NCI-H2171 treated with DMSO at 0.1 percent for 48 hours (cell line): Measurements from ENCODE around the gene LRP6.

Source experiments
- DNase-seq: peaks from one replicate; lab custom pipeline; 2025; lab: John Stamatoyannopoulos, UW

LRP6 gene

DNA sequence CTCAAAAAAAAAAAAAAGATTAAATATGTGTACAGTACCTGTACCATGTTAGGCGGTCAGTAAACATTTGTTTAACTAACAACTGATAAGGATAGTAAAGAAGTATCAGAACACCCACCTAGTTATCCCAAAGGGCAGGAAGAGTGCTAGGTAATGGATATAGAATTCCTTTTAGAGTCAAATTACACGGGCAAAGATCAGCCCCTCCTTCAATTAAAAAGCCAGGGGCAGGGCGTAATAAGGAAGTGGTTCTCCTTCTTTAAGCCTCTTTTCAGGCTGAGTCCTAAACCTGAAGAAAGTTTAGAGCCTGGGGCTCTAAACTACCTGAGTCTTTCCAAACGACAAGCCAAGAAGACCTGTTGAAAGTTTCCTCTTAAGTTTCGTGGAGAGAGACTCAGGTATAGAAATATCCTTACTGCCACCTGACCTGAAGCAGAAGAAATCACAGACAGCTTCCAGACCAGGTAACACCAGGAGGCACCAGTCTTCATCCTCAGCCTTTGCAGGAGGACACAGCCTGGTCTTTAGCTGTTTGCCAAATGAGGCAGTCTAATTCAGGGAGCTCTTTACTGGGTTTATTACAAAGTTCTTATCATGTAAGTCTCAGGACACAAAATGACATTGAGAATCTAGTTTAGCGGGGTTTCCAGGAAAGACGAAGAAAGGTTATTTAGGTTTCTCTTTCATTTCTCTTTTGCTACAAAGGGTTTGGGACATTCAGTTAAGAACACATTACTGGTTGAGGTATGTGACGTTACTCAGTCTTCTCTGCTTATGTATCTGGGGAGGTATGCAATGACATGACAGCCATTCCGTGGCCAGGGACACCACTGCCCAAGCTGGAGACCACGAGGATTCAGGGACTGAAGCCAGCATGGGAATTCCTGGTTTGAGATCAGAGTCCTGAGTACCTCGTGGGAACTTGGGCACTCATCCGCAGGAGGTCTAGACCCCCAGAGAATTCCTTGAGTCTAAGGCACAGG lies 195.9 kb downstream of the LRP6 start, which contains the start of gene BCL2L14:
Gene BCL2L14, plus strand, starts transcription at position 266 of the 983 bp plus-strand sequence. CDS start 8,367 bp downstream, outside the sequence.
- no peak for DNase-seq

DNA sequence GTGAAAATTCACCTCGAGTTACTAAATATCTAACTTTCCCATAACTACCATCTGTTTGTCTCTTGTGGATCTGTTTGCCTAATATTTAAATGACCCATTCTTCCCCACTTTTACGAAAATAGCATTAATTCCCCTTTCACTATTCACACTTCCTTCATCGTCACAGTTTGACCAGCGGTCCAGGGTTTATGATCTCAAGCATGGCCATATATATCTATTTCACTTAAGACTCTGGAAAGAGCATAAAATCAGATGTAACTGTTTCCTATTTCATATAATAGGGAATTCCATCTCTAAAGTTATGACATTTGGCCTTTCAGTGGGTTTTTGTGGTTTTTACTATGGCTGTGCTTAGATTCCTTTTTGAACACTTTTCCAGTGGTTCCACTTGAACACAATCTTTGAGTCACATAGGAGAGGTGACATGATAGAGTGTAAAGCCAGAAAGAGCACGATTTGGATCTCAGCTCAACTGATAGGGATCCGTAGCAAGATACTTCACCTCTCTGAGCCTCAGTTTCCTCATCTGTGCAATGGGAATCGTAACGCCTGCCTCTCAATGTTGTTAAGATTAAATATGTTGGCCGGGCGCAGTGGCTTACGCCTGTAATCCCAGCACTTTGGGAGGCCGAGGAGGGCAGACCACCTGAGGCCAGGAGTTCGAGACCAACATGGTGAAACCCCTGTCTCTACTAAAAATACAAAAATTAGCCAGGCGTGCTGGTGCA lies 196.9 kb downstream of the LRP6 start:
- no peak for DNase-seq

DNA sequence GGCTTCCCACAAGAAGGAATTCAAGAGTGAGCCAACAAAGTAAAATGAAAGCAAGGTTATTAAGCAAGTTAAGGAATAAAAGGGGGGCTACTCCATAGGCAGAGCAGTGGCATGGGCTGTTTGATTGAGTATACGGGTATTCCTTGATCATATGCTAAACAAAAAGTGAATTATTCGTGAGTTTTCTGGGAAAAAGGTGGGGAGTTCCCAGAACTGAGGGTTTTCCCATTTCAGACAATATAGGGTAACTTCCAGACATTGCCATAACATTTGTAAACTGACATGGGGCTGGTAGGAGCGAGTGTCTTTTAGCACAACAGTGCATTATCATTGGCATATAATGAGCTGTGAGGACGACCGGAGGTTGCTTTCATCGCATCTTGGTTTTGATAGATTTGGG lies 198.1 kb downstream of the LRP6 start:
- DNase-seq = no peak
